ENCODE data around the gene GPR37L1.

- no peak for TF ChIP-seq CTCF (IDR thresholded peaks at IDR 0.05)
- no peak for TF ChIP-seq POLR2A (IDR thresholded peaks at IDR 0.05)
Measured at GRCh38 chr1:202127061-202127460, 4.3 kb downstream of the GPR37L1 start.
